ENCODE data around the gene INPP5D. TPM values are rescaled to one million over a fixed set of nuclear protein-coding genes. Genes with fewer than 3 reads are reported as not detected.
"Not testable (repeated sequence)": the region's sequence is repeated elsewhere in the genome, so short reads cannot be mapped to it uniquely, and the experiment has no call there.

INPP5D gene
- total RNA-seq, 2 donors from 2014 or later: 64.8 to 69.3 TPM

DNA sequence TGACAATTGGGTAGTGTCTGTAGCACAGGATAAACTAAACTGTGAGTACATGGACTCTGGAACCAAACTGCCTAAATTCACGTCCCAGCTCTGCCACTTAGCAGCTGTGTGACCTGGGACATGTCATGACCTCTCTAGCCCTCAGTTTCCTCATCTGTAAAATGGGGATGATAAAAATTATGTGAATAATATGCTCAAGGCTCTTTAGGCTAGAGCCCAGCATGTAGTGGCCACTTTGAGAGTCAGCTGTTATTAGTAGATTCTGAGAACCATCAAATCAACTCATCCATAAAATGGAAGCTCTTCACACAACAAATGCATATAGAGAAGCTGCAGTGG, 87.7 kb downstream of the INPP5D start:
- Mint-ChIP-seq H3K36me3 (ENCODE audit: insufficient read depth in 2 of 2) (peaks cover 23 to 42% of the 10 kb centered on the region in 2 donors), H3K27ac (no peak overlapping the region), H3K4me1 (ENCODE audit: low read depth) (peaks cover 8% of the 10 kb centered on the region), H3K9me3 (peaks cover 0 to 9% of the 10 kb centered on the region in 2 donors), H3K4me3 (no peak overlapping the region), H3K27me3 (ENCODE audit: low read depth) (no peaks in the 10 kb centered on the region)
- no peak for ATAC-seq (replicated peaks in 1 of 2)
- DNase-seq: no peak

- ATAC-seq (replicated peaks in 1 of 2): no peak
- peaks cover 0 to 9% of the 10 kb centered on the region in 2 donors for H3K9me3 Mint-ChIP-seq
- H3K36me3 Mint-ChIP-seq (ENCODE audit: insufficient read depth in 2 of 2): peaks cover 26 to 43% of the 10 kb centered on the region in 2 donors
- no peak overlapping the region for H3K4me3 Mint-ChIP-seq
- no peak overlapping the region for H3K27ac Mint-ChIP-seq
- peaks cover 9% of the 10 kb centered on the region for H3K4me1 Mint-ChIP-seq (ENCODE audit: low read depth)
- no peak for DNase-seq
- H3K27me3 Mint-ChIP-seq (ENCODE audit: low read depth): no peaks in the 10 kb centered on the region
These were observed 88.2 kb downstream of the INPP5D start for GRCh38 chr2:233148354-233148753.

DNA sequence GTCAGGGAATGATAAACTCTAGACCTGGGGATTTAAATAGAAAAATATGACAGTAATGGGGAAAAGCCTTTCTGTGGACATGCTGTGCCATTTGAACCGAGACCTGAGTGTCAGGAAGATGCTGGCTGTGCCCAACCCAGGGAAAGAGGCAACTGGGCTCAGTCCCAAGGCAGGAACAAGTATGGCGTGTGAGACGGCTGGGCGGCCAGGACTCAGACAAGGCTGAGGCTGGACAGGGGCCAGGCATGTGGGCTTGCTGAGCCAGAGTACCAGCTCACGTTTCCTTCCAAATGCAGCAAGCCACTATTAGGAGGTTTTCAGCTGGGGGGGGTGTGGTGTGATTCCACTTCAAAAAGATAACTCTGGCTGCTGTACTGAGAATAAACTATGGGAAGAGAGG, 92.4 kb downstream of the INPP5D start:
- peaks cover 9% of the 10 kb centered on the region for H3K4me1 Mint-ChIP-seq (ENCODE audit: low read depth)
- no peak overlapping the region for H3K4me3 Mint-ChIP-seq
- H3K36me3 Mint-ChIP-seq (ENCODE audit: insufficient read depth in 2 of 2): peaks cover 12 to 31% of the 10 kb centered on the region in 2 donors
- DNase-seq (no peak), ATAC-seq (replicated peaks in 1 of 2) (no peak)
- peak overlapping the region; percentile 24 for H3K27ac Mint-ChIP-seq
- no peaks in the 10 kb centered on the region for H3K27me3 Mint-ChIP-seq (ENCODE audit: low read depth)
- no peaks in the 10 kb centered on the region for H3K9me3 Mint-ChIP-seq

- no peak overlapping the region for H3K4me3 Mint-ChIP-seq
- no peak overlapping the region for H3K27ac Mint-ChIP-seq
- H3K4me1 Mint-ChIP-seq (ENCODE audit: low read depth): peaks cover 9% of the 10 kb centered on the region
- H3K9me3 Mint-ChIP-seq: no peaks in the 10 kb centered on the region
- DNase-seq (no peak), ATAC-seq (replicated peaks in 1 of 2) (peak in 1 of 2 donors; percentile 13)
- peaks cover 9 to 30% of the 10 kb centered on the region in 2 donors for H3K36me3 Mint-ChIP-seq (ENCODE audit: insufficient read depth in 2 of 2)
- no peaks in the 10 kb centered on the region for H3K27me3 Mint-ChIP-seq (ENCODE audit: low read depth)
These were observed 93.1 kb downstream of the INPP5D start for GRCh38 chr2:233153146-233153798.

DNA sequence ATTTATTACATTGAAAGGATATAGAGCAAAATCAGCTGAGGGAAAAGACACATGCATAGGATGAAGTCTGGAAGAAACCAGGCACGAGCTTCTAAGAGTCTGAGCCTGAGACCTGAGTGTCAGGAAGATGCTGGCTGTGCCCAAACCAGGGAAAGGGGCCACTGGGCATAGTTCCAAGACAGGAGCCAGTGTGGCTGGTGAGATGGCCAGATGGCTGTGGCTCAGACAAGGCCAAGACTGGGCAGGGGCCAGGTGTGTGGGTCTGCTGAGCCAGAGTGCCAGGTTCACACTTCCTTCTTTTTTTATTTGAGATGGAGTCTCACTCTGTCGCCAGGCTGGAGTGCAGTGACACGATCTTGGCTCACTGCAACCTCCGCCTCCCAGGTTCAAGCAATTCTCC, 95.9 kb downstream of the INPP5D start:
- H3K36me3 Mint-ChIP-seq (ENCODE audit: insufficient read depth in 2 of 2): peaks cover 5 to 19% of the 10 kb centered on the region in 2 donors
- H3K27me3 Mint-ChIP-seq (ENCODE audit: low read depth): no peaks in the 10 kb centered on the region
- no peak for DNase-seq
- H3K4me3 Mint-ChIP-seq: no peak overlapping the region
- H3K9me3 Mint-ChIP-seq: no peaks in the 10 kb centered on the region
- ATAC-seq (replicated peaks in 1 of 2): no peak
- peaks cover 9% of the 10 kb centered on the region for H3K4me1 Mint-ChIP-seq (ENCODE audit: low read depth)
- H3K27ac Mint-ChIP-seq: peak overlapping the region; percentile 66

- not testable (repeated sequence) for H3K27me3 Mint-ChIP-seq (ENCODE audit: low read depth); ATAC-seq (replicated peaks in 1 of 2); DNase-seq; H3K9me3 Mint-ChIP-seq; H3K4me1 Mint-ChIP-seq (ENCODE audit: low read depth); H3K27ac Mint-ChIP-seq; H3K4me3 Mint-ChIP-seq
- peaks cover 5 to 19% of the 10 kb centered on the region in 2 donors for H3K36me3 Mint-ChIP-seq (ENCODE audit: insufficient read depth in 2 of 2)
These were observed 96.3 kb downstream of the INPP5D start for GRCh38 chr2:233156461-233156860.

DNA sequence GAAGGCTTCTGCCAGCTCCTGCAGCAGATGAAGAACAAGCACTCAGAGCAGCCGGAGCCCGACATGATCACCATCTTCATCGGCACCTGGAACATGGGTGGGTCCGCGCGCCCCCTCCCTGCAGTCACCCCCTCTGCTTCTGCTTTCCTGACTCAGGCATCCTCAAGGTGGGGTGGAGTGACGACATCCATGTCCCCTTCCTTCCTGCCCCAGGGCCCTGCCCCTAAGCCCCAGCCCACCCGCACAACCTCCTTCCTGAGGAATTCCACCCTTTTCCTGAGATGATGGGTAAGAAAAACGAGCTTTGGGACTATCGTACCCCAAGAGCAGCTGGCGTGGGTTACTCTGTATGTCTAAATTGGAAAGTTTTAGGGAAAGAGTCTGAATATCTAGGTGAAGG, 101.6 kb downstream of the INPP5D start:
- DNase-seq (no peak), ATAC-seq (replicated peaks in 1 of 2) (no peak)
- Mint-ChIP-seq H3K36me3 (ENCODE audit: insufficient read depth in 2 of 2) (peaks cover 0 to 6% of the 10 kb centered on the region in 2 donors), H3K4me3 (no peak overlapping the region), H3K4me1 (ENCODE audit: low read depth) (no peaks in the 10 kb centered on the region), H3K27ac (no peak overlapping the region), H3K27me3 (ENCODE audit: low read depth) (no peaks in the 10 kb centered on the region), H3K9me3 (no peaks in the 10 kb centered on the region)

DNA sequence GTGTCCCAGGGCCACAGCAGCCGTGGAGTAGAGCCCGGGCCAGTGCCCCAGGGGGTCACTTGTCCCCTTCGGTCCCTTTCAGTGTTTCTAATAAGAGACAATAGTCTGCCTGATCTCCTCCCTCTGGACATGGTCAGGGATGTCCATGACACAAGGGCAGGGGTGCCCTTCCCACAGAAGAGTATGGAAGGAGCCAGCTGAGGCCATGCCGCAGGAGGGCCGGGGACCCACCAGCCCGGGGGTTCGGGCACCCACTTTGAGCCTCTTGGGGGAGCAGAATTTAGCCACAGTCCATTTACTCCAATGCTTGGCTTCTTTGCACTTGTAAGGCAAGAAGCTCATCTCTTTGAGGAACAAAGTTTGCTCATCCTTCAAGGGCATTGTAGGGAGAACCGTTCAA, 102.6 kb downstream of the INPP5D start:
- DNase-seq (no peak), ATAC-seq (replicated peaks in 1 of 2) (no peak)
- no peak overlapping the region for H3K4me3 Mint-ChIP-seq
- H3K27me3 Mint-ChIP-seq (ENCODE audit: low read depth): no peaks in the 10 kb centered on the region
- peaks cover 0 to 6% of the 10 kb centered on the region in 2 donors for H3K36me3 Mint-ChIP-seq (ENCODE audit: insufficient read depth in 2 of 2)
- H3K4me1 Mint-ChIP-seq (ENCODE audit: low read depth): no peaks in the 10 kb centered on the region
- no peaks in the 10 kb centered on the region for H3K9me3 Mint-ChIP-seq
- H3K27ac Mint-ChIP-seq: no peak overlapping the region

- Mint-ChIP-seq H3K27ac (no peak overlapping the region), H3K27me3 (ENCODE audit: low read depth) (no peaks in the 10 kb centered on the region), H3K4me1 (ENCODE audit: low read depth) (no peaks in the 10 kb centered on the region), H3K36me3 (ENCODE audit: insufficient read depth in 2 of 2) (peaks cover 0 to 2% of the 10 kb centered on the region in 2 donors), H3K4me3 (no peak overlapping the region), H3K9me3 (no peaks in the 10 kb centered on the region)
- DNase-seq (no peak), ATAC-seq (replicated peaks in 1 of 2) (no peak)
These were observed 103.5 kb downstream of the INPP5D start for GRCh38 chr2:233163486-233164103.

DNA sequence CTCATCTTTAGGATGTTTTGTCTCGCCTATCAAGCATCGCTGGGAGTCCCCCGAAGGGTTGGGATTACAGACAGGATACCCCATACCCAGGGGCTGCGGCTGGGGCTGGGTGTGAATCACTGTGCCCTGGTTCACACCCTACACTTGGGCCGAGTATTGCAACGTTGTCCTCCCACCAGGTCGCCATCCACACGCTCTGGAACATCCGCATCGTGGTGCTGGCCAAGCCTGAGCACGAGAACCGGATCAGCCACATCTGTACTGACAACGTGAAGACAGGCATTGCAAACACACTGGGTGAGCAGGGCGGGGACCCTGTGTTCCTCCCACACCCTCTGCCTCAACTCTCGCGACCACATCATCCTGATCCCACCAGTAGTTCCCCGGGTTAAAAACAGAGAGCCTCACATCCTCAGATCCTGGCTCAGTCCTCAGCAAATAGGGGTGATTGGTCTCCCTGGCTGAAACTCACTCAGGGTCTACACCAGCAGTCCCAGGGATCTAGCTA, 104.0 kb downstream of the INPP5D start:
- Mint-ChIP-seq H3K4me1 (ENCODE audit: low read depth) (no peaks in the 10 kb centered on the region), H3K9me3 (no peaks in the 10 kb centered on the region), H3K4me3 (no peak overlapping the region), H3K36me3 (ENCODE audit: insufficient read depth in 2 of 2) (peaks cover 3 to 5% of the 10 kb centered on the region in 2 donors), H3K27me3 (ENCODE audit: low read depth) (no peaks in the 10 kb centered on the region), H3K27ac (no peak overlapping the region)
- DNase-seq (no peak), ATAC-seq (replicated peaks in 1 of 2) (no peak)

DNA sequence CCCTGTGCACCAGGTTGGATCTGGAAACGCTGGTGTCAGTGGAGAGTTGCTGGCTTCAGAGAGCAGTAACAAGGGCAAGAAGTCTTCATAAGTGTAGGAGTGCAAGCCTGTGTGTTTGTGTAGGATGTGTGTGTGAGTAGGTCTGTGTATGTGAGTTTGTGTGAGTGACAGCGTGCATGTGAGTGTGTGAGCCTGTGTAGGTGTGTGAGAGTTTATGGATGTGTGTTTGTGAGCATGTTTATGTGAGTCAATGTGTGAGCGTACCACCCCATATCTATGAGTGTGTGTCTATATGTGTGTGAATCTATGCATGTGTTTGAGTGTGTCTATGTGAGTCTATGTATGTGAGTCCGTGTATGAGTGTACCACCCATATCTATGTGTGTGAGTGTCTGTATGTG, 104.8 kb downstream of the INPP5D start:
- H3K4me1 Mint-ChIP-seq (ENCODE audit: low read depth): no peaks in the 10 kb centered on the region
- peak in 1 of 2 donors; percentile 17 for ATAC-seq (replicated peaks in 1 of 2)
- no peaks in the 10 kb centered on the region for H3K9me3 Mint-ChIP-seq
- no peak overlapping the region for H3K4me3 Mint-ChIP-seq
- no peak for DNase-seq
- H3K36me3 Mint-ChIP-seq (ENCODE audit: insufficient read depth in 2 of 2): peaks cover 3 to 7% of the 10 kb centered on the region in 2 donors
- H3K27ac Mint-ChIP-seq: no peak overlapping the region
- no peaks in the 10 kb centered on the region for H3K27me3 Mint-ChIP-seq (ENCODE audit: low read depth)

- Mint-ChIP-seq H3K9me3 (no peaks in the 10 kb centered on the region), H3K4me1 (ENCODE audit: low read depth) (no peaks in the 10 kb centered on the region), H3K4me3 (no peak overlapping the region), H3K36me3 (ENCODE audit: insufficient read depth in 2 of 2) (peaks cover 3 to 7% of the 10 kb centered on the region in 2 donors), H3K27me3 (ENCODE audit: low read depth) (no peaks in the 10 kb centered on the region), H3K27ac (no peak overlapping the region)
- peak in 1 of 2 donors; percentile 42 for ATAC-seq (replicated peaks in 1 of 2)
- no peak for DNase-seq
These were observed 105.4 kb downstream of the INPP5D start for GRCh38 chr2:233165543-233165894.

GRCh38 chr2:233165895-233166661, 105.9 kb downstream of the INPP5D start:
- Mint-ChIP-seq H3K4me3 (no peak overlapping the region), H3K27ac (no peak overlapping the region), H3K9me3 (no peaks in the 10 kb centered on the region), H3K36me3 (ENCODE audit: insufficient read depth in 2 of 2) (peaks cover 3 to 7% of the 10 kb centered on the region in 2 donors), H3K27me3 (ENCODE audit: low read depth) (no peaks in the 10 kb centered on the region), H3K4me1 (ENCODE audit: low read depth) (no peaks in the 10 kb centered on the region)
- DNase-seq: peak in 1 of 2 donors; percentile 48
- peak in 1 of 2 donors; percentile 66 for ATAC-seq (replicated peaks in 1 of 2)
